ENCODE results near the gene ALDH3B2.
"Not testable (repeated sequence)": the region's sequence is repeated elsewhere in the genome, so short reads cannot be mapped to it uniquely, and the experiment has no call there.

The ALDH3B2 gene

GRCh38 chr11:67674442-67674871 lies at the start of gene ALDH3B2:
Gene ALDH3B2 (minus strand): TSS chr11:67674623. CDS start chr11:67666935, 7,688 bp downstream.
- no peak for DNase-seq (ENCODE audit: low read depth in 2 of 2)

GRCh38 chr11:67723036-67723435 lies 48.6 kb upstream of the ALDH3B2 start:
- DNase-seq (ENCODE audit: low read depth in 2 of 2), result not testable (repeated sequence)

GRCh38 chr11:67716226-67716625 lies 41.8 kb upstream of the ALDH3B2 start:
- DNase-seq (ENCODE audit: low read depth in 2 of 2), result not testable (repeated sequence)

- DNase-seq (ENCODE audit: low read depth in 2 of 2), result not testable (repeated sequence)
Measured at GRCh38 chr11:67715801-67716200, 41.4 kb upstream of the ALDH3B2 start.

- peak in 1 of 2 donors; percentile 19 for DNase-seq (ENCODE audit: low read depth in 2 of 2)
Measured at GRCh38 chr11:67713892-67714509, 39.6 kb upstream of the ALDH3B2 start.

- DNase-seq (ENCODE audit: low read depth in 2 of 2), result not testable (repeated sequence)
Measured at GRCh38 chr11:67711676-67712075, 37.3 kb upstream of the ALDH3B2 start.

- DNase-seq (ENCODE audit: low read depth in 2 of 2), result not testable (repeated sequence)
Measured at GRCh38 chr11:67711212-67711611, 36.8 kb upstream of the ALDH3B2 start.

- DNase-seq (ENCODE audit: low read depth in 2 of 2), result not testable (repeated sequence)
Measured at GRCh38 chr11:67709806-67710205, 35.4 kb upstream of the ALDH3B2 start.

- no peak for DNase-seq (ENCODE audit: low read depth in 2 of 2)
Measured at GRCh38 chr11:67705264-67705663, 30.8 kb upstream of the ALDH3B2 start.

GRCh38 chr11:67704524-67704923 lies 30.1 kb upstream of the ALDH3B2 start:
- no peak for DNase-seq (ENCODE audit: low read depth in 2 of 2)

GRCh38 chr11:67703709-67704108 lies 29.3 kb upstream of the ALDH3B2 start:
- not testable (repeated sequence) for DNase-seq (ENCODE audit: low read depth in 2 of 2)

GRCh38 chr11:67700548-67701262 lies 26.3 kb upstream of the ALDH3B2 start:
- no peak for DNase-seq (ENCODE audit: low read depth in 2 of 2)

GRCh38 chr11:67700141-67700540 lies 25.7 kb upstream of the ALDH3B2 start:
- DNase-seq (ENCODE audit: low read depth in 2 of 2), result no peak

- DNase-seq (ENCODE audit: low read depth in 2 of 2), result no peak
Measured at GRCh38 chr11:67699521-67699920, 25.1 kb upstream of the ALDH3B2 start.

- DNase-seq (ENCODE audit: low read depth in 2 of 2), result no peak
Measured at GRCh38 chr11:67698247-67698646, 23.8 kb upstream of the ALDH3B2 start.

- no peak for DNase-seq (ENCODE audit: low read depth in 2 of 2)
Measured at GRCh38 chr11:67697846-67698245, 23.4 kb upstream of the ALDH3B2 start.

GRCh38 chr11:67696998-67697397 lies 22.6 kb upstream of the ALDH3B2 start:
- no peak for DNase-seq (ENCODE audit: low read depth in 2 of 2)

GRCh38 chr11:67695606-67696005 lies 21.2 kb upstream of the ALDH3B2 start:
- DNase-seq (ENCODE audit: low read depth in 2 of 2), result no peak

- DNase-seq (ENCODE audit: low read depth in 2 of 2), result no peak
Measured at GRCh38 chr11:67694875-67695555, 20.6 kb upstream of the ALDH3B2 start.

- no peak for DNase-seq (ENCODE audit: low read depth in 2 of 2)
Measured at GRCh38 chr11:67691149-67691548, 16.7 kb upstream of the ALDH3B2 start.

- DNase-seq (ENCODE audit: low read depth in 2 of 2), result no peak
Measured at GRCh38 chr11:67689178-67689577, 14.8 kb upstream of the ALDH3B2 start.

GRCh38 chr11:67687986-67688385 lies 13.6 kb upstream of the ALDH3B2 start:
- DNase-seq (ENCODE audit: low read depth in 2 of 2), result no peak

Measured in stimulated activated CD8-positive, alpha-beta memory T cell treated with anti-CD3 and anti-CD28 coated beads, Interleukin-7, amount 100 ng/mL, for 1 hour (primary cell).